HG03139 (cell line): Measurements from ENCODE around the gene NPL.

Experiments
- ATAC-seq: cut with Tn5 transposase; IDR thresholded peaks from one replicate; pipeline ENCODE4 v1.9.1; 2021; ENCODE audit not compliant: unreplicated experiment

The NPL gene

DNA sequence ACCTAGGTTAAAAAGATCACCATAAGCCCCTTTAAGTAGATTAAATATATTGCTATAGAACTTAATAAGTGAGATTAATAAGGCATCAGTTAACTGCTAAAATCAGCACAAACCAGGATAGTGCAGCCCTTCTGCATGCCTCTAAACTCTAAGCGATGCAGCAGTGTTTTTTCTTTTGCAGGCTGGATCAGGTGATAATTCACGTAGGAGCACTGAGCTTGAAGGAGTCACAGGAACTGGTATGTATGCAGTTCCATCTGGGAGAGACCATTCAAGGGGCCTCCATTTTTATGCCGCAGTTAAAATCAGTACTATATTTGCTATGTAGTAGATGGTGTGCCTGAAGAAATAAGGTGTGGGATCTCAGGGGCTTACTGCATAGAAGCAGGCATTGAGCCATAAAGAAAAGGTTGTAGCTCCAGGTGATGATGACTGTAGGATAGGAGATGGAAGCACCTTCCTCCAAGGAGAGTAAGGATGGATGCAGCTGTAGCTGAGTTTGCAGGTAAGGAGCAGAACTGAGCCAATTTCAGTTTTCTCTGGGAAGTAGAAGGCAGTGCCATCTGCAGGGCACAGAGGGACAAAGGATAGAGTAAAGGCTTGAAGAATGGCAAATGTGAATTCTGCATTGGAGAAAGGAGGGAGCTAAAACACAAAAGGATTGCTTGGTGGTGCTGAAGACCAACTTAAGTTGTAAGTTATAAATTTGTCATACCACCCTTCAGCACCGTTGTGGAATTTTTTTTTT, 22.6 kb downstream of the NPL start:
- no peak for ATAC-seq

GRCh38 chr1:182816863-182817262, 27.3 kb downstream of the NPL start:
- ATAC-seq = no peak

DNA sequence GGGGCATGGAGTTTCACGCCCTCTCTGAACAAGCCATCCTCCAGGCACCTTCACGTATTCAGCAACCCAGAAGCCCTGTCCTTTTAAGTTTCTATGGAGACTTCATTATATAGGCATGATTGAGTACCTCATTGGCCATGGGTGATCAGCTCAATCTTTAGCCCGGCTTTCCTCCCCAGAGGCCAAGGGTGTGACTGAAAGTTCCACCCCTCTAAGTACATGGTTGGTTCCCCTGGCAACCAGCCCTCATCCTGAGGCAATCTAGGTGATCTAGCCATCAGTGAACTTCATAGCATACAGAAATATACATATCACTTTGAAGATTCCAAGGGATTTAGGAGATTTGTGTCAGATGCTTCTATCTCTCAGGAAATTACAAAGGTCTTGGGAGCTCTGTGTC, 28.2 kb downstream of the NPL start:
- no peak for ATAC-seq

DNA sequence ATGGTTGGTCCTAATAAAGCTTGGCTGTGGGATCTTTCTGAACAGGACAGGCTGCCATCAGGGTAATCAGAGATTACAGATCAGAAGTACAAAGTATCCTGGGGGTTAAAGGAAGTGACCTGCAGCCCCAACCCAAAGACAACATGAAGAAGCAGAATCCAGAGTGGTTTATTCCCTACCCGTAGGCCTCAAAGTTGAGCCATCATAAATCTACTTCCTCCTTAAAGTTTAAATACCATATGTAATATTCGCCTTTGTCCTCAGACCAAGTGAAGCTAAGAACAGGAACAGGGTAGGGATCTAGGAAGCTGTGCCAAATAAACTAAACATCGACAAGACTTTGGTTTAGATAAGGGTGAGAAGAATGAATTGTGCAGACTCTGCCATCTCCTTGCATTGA, 33.6 kb downstream of the NPL start:
- no peak for ATAC-seq

- no peak for ATAC-seq
Measured at GRCh38 chr1:182826892-182827291, 37.3 kb downstream of the NPL start.

GRCh38 chr1:182829285-182829932, 39.8 kb downstream of the NPL start:
- peak; percentile 45 for ATAC-seq

GRCh38 chr1:182833271-182833670, 43.7 kb downstream of the NPL start:
- ATAC-seq = no peak

DNA sequence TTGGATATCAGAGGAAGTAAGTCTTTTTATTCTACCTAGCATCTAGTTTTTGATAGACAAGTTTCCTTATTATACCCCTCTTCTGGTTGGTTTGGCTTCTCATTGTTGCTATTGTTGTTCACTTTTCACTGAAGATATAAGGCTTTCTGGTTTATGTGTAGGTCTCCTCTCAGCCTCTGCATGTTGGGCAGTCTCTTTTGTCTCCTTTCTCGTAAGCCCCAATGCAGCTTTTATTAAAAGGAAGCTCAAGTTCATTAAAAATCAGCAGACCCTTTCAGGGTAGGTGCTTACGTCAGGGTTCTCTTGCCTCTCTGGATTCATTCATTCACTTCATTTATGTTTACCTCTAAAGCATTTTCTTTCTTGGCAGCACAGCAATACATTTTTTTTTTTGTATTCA, 44.8 kb downstream of the NPL start:
- no peak for ATAC-seq

- ATAC-seq = no peak
Measured at GRCh38 chr1:182835806-182836205, 46.2 kb downstream of the NPL start.

- peak; percentile 83 for ATAC-seq
Measured at GRCh38 chr1:182839209-182840066, 49.9 kb downstream of the NPL start, which contains the start of gene DHX9. DHX9 (plus strand) TSS chr1:182839347; CDS start chr1:182842567, 3,220 bp downstream.

DNA sequence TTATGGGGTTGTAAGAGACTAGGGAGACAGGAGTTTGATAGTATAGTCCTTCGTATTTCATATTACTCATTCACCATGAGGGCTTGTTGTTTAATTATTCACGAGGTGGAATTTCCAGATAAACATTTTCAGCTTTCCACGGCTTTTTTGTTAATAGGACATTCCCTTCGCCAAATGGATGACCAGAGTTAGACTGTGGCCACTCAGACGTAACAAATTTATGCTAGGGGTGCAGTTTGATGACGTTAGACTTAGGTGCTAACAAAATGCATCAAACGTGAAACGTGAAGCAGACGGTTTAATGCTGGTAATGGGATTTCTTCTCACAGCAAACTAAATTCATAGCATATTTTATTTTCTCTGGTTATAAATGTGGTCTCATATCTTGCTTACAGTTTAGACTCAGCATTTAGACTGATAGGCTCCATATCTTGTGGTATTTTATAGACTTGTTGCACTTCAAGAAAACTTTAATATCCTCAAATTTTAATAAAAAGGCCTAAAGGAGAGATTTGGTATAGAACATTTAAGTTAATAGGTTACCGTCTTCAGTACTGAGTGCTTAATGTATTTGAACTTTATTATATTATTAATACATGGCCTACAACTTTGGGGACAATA, 51.9 kb downstream of the NPL start:
- ATAC-seq = no peak

DNA sequence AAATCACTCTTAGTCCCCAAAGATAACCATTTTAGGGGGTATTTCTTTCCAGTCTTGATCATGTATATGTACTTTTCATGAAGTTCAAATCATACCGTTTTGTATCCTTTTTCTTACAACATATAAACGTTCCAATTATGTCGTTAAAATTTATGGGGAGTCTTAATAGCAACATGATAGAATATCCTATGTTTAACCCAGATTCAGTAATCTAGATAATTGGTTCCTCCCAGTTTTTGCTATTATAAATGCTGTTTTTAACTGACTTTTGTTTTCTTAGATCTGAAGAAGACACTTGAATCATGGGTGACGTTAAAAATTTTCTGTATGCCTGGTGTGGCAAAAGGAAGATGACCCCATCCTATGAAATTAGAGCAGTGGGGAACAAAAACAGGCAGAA, 52.7 kb downstream of the NPL start:
- no peak for ATAC-seq

DNA sequence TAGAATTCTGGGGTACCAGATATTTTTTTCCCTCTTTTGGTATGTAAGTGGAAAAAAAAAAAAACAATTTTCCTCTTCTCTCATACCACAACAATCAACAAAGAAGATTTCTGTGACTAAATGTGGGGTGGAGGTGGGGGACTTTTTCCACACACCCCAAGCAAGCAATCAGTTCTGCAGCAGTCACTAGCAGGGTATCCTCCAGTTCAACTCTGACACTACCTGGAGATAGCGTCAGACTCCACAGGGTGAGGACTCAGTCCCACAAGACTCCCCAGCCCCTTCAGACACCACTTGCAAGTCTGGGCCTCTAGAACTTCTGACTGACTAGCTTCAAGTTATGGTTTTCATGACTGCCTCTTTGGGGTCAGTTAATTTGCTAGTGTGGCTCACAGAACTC, 55.8 kb downstream of the NPL start:
- no peak for ATAC-seq

DNA sequence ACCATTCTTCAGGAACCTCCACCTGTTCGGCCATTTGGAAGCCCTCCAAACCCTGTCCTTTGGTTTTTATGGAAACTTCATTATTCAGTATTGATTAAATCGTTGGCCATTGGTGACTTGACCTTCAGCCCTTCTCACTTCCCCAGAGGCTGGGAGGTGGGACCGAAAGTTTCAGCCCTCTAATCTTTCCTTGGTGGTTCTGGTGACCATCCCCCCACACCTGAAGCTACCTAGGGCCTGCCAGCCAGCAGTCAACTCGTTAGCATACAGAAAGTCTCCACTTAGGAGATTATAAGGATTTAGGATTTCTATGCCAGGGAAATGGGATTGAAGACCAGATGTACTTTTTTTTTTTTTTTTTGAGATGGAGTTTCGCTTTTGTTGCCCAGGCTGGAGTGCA, 56.3 kb downstream of the NPL start:
- no peak for ATAC-seq

DNA sequence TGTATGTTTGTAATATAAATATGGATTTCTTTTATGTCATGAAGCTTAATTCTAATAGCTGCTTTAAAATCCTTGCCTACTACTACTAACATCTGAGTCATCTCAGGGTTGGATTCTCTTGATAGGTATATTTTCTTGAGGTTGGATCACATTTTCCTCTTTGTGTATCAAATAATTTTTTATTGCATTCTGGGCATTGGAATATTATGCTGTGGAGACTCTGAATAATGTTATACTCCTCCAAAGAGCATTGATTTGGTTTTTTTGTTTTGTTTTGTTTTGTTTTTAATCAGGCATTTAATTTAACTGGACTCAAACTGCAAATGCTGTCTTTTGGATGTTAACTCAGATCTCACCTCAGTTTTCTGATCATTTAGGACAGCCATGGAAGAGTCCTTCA, 57.5 kb downstream of the NPL start:
- no peak for ATAC-seq

GRCh38 chr1:182848736-182849135, 59.2 kb downstream of the NPL start:
- ATAC-seq = no peak

DNA sequence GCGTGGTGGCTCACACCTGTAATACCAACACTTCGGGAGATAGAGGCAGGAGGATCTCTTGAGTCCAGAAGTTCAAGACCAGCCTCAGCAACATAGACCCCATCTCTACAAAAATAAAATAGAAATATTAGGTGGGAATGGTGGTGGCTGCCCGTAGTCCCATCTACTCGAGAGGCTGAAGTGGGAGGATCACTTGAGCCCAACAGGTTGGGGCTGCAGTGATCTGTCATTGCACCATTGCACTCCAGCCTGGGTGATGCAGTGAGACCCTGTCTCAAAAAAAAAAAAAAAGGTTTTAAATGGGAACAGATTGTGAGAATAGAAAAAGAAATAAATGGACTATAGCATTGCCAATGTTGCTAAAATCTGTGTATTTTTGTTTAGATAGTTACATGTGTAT, 60.7 kb downstream of the NPL start:
- no peak for ATAC-seq

GRCh38 chr1:182851825-182852224, 62.3 kb downstream of the NPL start:
- no peak for ATAC-seq

- no peak for ATAC-seq
Measured at GRCh38 chr1:182855911-182856310, 66.3 kb downstream of the NPL start.

GRCh38 chr1:182857212-182857611, 67.6 kb downstream of the NPL start:
- no peak for ATAC-seq

- no peak for ATAC-seq
Measured at GRCh38 chr1:182860658-182861057, 71.1 kb downstream of the NPL start.
